ENCODE data around the gene FAM120B. TPM values are rescaled to one million over a fixed set of nuclear protein-coding genes. Genes with fewer than 3 reads are reported as not detected.
"Not testable (repeated sequence)": the region's sequence is repeated elsewhere in the genome, so short reads cannot be mapped to it uniquely, and the experiment has no call there.

FAM120B gene
- polyA plus RNA-seq, 3 donors: 6.6 to 11.1 (median 10.1) TPM

DNA sequence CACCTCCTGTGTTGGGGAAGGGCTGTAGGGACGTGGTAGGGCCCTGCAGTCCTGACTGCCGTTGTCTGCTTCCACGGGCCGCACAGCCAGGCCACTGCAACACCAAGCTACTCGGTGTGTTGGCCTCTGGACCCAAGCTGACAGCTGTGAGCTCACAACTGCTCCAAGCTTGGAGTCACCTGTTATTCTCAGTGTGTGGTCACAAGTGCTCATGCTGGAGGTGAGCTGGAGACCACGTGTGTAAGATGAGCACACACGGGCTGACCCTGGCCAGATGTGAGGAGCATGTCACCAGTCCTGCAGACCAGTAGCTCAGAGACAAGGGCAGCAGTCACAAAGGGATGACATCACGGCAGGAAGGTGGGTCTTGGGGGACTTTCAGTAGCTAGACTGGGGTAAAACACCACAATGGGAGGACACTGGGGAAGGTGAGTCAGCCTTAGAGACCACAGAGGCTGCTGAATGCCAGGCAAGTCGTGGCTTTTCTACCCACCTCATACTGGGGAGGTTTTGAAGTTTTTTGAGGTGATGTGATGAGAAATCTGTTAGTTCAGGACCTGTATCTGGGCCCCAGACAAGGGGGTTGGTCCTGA lies 87.3 kb downstream of the FAM120B start:
- WGBS, 3 donors: 96 to 97% (median 97%) methylated on average over 9 of the region's 9 CpGs
- H3K27ac ChIP-seq (ENCODE audit: low read depth, low read length): no peak overlapping the region

DNA sequence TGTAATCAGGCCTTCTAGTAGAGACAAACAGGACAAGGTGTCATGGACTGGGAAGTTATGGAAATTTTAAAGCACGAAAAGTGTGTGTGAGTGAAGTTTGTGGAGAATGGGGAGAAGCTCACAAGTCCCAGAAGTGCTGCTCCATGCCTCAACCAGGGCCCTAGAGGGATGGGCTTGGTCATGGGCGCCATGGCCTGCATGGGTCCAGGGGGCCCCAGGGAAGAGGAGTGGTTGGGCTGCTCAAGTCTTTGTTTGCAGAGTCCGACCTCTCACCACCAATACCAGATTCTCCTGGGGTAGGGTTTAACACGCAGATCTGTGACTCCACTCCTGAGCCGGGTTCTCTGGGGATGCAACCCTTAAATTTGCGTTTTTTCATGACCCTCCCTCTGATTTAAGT lies 88.4 kb downstream of the FAM120B start:
- no peak overlapping the region for H3K27ac ChIP-seq (ENCODE audit: low read depth, low read length)
- WGBS, 3 donors: 97 to 98% (median 98%) methylated on average over 6 of the region's 6 CpGs

GRCh38 chr6:170398743-170399369 lies 92.3 kb downstream of the FAM120B start:
- WGBS, 3 donors: 91 to 95% (median 93%) methylated on average over 1 of the region's 1 CpG
- H3K27ac ChIP-seq (ENCODE audit: low read depth, low read length): not testable (repeated sequence)

DNA sequence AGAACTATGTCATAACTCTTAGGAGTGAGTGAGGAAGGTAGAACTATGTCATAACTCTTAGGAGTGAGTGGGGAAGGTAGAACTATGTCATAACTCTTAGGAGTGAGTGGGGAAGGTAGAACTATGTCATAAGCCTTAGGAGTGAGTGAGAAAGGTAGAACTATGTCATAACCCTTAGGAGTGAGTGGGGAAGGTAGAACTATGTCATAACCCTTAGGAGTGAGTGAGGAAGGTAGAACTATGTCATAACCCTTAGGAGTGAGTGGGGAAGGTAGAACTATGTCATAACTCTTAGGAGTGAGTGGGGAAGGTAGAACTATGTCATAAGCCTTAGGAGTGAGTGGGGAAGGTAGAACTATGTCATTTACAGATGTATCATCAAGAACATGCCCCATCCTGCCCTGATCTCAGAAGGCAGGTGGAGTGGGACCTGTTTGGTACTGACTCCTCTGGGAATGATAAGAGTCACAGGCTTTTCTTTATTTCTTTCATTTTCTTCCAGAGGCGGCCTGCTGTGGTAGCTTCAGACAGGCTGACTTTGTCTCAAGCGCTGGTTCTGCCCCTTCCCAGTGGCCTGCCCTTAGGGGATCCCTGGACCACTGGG lies 93.5 kb downstream of the FAM120B start:
- 43 to 64% (median 50%) methylated on average over 2 of the region's 2 CpGs for WGBS, 3 donors
- H3K27ac ChIP-seq (ENCODE audit: low read depth, low read length): not testable (repeated sequence)

DNA sequence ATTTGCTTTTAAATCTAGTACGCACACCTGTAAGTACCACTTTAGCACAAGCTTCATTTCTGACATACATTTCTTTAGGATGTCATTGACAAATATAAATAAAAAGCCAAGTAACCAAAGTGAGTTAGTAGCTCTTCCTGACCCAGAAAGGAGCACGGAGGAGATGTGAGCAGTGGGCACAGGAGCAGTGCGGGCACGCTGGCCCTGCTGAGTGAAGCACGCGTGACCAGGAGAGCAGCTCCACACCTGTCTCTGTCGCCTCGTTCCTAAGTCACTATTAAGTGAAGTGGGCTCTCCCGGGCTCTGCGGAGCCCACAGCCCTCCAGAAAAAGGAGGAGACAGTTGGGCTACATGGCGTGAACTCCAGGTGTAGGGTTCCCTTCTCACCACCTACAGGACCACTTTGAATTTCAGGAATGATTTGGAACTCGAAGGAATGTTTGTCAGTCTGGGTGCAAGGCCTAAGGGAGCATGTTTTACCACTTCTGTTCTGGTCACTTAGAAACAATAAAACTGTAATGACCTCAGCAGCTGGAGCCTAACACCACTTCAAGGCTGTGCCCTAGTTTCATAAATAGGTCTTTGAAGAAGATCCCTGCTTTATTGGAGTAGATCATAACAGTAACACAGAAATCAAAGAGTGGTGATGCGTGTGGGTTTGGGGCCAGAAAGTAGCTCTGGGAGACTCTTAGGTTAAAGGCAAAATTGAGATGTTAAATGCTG lies 95.9 kb downstream of the FAM120B start:
- 80 to 88% (median 87%) methylated on average over 13 of the region's 13 CpGs for WGBS, 3 donors
- H3K27ac ChIP-seq (ENCODE audit: low read depth, low read length): no peak overlapping the region

DNA sequence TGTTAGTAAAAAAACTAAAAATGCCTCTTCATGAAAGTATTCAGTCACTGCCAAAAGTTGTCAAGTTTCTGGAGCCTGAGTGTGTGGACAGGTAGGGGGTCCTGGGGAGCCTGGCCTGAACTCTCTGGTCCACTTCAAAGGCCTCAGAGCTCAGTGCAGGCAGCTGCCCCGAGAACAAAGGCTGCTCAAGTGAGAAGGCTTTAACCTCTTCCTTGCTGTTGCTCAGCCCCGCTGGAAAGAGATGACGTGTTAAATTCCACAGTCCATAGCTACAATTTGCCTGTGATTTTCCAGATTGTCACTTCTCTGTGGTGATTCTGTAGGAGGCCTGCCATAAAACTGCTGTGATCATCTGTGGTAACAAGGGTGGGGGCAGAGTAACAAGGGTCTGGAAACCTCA lies 96.9 kb downstream of the FAM120B start:
- H3K27ac ChIP-seq (ENCODE audit: low read depth, low read length): no peak overlapping the region
- 72 to 88% (median 84%) methylated on average over 3 of the region's 3 CpGs for WGBS, 3 donors

DNA sequence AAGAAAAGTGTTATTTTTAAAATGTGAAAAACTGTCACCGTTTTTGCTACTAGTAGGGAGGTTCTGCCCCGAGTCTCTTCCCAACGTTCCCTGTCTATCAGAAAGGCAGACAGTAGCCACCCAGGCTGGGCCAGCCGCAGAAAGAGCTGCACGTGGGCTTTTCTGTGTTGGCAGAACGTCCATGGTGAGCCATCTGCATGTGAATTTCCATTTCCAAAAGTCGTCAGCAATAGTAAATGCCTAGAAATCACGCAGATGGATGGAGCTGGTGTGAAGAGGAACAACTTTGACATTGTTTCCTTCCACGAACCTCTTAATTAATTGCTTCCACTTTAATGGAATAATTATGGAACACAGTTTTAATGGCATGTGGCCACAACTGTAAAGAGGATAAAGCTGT lies 97.5 kb downstream of the FAM120B start:
- H3K27ac ChIP-seq (ENCODE audit: low read depth, low read length): no peak overlapping the region
- WGBS, 3 donors: 72 to 75% (median 72%) methylated on average over 9 of the region's 9 CpGs

DNA sequence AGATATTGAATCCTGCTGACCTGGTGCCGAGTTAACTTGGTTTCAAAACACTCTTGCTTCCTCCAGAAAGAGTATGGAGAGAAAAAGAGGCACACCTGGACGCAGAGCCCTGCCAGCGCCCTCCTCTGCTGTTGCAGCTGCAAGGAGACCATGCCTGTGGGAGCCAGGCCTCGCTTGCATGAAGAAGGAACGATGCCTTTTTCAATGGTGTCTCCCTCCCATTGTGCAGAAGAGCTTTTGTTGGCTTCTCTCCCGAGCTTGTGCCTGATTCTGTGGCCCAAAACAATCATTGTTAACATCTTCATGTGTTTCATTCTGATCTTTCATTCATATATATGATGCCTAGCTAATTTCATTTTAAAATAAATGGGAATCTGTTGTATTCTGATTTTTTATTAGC lies 98.1 kb downstream of the FAM120B start:
- no peak overlapping the region for H3K27ac ChIP-seq (ENCODE audit: low read depth, low read length)
- WGBS, 3 donors: 82 to 91% (median 89%) methylated on average over 6 of the region's 6 CpGs

- H3K27ac ChIP-seq (ENCODE audit: low read depth, low read length): no peak overlapping the region
- WGBS, 3 donors: 77 to 87% (median 80%) methylated on average over 8 of the region's 8 CpGs
These were observed 98.9 kb downstream of the FAM120B start for GRCh38 chr6:170405311-170405975.

DNA sequence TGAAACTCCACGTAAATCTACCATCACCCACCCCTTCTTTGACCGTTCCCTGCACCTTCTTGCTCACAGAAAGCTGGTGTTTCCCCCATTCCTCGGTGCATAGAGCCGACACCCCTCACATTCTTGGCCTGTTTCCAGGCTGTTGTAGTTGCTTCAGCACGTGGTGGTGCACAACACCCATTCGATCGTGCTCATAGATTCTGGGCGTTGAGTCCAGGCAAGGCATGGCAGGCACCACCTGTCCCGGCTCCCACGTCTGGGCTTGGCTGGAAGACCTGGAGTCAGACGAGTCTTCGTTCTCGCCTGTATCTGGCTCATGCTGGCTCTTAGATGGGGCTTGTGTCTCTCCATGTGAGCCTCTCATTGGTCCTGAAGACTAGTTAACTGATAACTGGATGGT lies 100.6 kb downstream of the FAM120B start:
- WGBS, 3 donors: 59 to 92% (median 89%) methylated on average over 13 of the region's 13 CpGs
- H3K27ac ChIP-seq (ENCODE audit: low read depth, low read length): no peak overlapping the region

DNA sequence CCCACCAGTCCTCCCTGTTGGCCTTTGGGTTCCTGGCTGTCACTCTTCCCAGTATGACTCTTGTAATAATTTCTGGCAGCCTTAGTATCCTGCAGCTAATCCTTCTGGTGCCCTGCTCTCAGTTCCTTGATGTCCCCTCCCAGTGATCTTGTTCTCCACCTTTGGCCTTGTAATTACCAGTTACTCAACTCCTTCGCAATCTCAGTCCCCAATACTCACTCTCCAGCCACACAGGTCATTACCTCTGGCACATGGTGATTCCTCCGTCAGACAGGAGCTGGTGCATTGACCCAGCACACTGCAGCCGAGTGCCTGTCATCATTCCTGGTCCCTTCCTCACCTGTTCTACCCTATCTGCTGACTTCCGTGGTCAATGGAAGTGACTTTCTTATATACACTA lies 101.4 kb downstream of the FAM120B start:
- WGBS, 3 donors: 88 to 91% (median 91%) methylated on average over 4 of the region's 4 CpGs
- no peak overlapping the region for H3K27ac ChIP-seq (ENCODE audit: low read depth, low read length)

DNA sequence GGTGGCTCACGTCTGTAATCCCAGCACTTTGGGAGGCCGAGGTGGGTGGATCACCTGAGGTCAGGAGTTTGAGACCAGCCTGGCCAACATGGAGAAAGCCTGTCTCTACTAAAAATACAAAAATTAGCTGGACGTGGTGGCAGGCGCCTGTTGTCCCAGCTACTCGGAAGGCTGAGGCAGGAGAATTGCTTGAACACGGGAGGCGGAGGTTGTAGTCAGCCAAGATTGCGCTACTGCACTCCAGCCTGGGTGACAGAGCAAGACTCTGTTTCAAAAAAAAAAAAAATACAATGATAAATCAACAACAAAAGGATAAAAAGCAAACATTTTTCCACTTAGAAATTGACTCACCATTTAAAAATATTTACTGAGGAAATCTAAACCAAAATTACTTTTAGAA lies 103.2 kb downstream of the FAM120B start:
- not testable (repeated sequence) for H3K27ac ChIP-seq (ENCODE audit: low read depth, low read length)
- WGBS, 3 donors: 90 to 94% (median 92%) methylated on average over 8 of the region's 8 CpGs

DNA sequence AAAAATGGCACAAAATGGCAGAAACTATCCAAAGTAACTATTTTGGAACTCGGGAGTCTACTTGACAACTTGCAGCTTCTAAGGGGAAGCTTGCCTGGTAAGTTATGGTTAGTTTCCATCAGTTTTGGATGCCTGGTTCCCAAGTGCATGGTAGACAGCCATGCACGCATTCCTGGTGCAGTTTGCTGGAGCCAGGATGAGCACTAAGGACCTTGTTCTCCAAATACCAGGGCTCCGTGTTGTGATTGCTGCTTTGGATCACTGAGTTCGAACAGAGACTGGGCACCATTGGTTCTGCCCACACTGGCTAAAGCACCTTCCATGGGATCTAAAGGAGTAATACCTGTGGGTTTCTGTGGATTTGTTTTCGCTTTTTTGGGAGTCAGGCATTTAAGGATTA lies 103.7 kb downstream of the FAM120B start:
- H3K27ac ChIP-seq (ENCODE audit: low read depth, low read length): no peak overlapping the region

GRCh38 chr6:170415318-170415717 lies 108.8 kb downstream of the FAM120B start:
- 76 to 95% (median 93%) methylated on average over 4 of the region's 4 CpGs for WGBS, 3 donors
- H3K27ac ChIP-seq (ENCODE audit: low read depth, low read length): no peak overlapping the region

More for the DNA sequence above, 103.7 kb downstream of the FAM120B start:
- 93 to 96% (median 94%) methylated on average over 5 of the region's 5 CpGs for WGBS, 3 donors

DNA sequence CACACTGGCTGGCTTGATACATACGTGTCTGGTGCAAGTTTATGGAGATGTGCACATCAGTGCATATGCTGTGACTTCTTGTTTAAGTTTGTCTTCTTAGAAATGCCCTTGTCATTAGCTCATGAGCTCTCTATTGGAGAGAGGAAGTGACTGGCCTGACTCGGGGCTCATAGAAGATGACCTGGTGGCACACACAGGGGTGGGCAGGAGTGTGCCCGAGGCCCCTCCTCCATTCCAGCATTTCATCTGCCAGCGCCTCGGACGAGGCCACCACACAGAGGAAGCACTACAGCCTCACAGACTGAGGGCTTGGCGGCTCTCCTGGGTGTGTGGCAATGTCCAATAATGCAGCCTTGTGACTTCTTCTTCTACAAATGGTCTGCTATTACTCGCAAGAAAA lies 109.7 kb downstream of the FAM120B start:
- 60 to 72% (median 69%) methylated on average over 8 of the region's 8 CpGs for WGBS, 3 donors
- H3K27ac ChIP-seq (ENCODE audit: low read depth, low read length): no peak overlapping the region

- H3K27ac ChIP-seq (ENCODE audit: low read depth, low read length): no peak overlapping the region
- 87 to 93% (median 89%) methylated on average over 10 of the region's 10 CpGs for WGBS, 3 donors
These were observed 110.5 kb downstream of the FAM120B start for GRCh38 chr6:170416959-170417606.

DNA sequence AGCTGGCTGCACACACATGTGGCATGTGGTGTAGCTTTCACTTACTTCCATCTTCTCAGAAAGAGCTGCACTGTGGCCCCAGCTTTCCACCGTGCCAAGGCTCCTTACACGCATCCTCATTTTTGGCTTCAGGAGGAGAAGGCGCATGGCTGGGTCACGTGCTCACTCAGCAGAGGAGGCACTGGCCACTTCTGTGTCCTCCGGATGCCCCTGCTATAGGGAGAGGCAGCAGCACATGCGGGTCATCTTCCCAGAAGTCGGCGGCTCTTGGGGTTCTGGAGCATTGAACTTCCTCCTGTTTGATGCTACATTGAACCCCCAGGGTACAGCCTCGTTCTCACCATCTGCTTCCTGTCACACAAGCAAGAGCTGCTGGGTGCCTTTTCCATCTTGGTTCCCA lies 111.3 kb downstream of the FAM120B start:
- whole genome bisulfite sequencing, 3 donors: 82 to 92% (median 85%) methylated on average over 9 of the region's 9 CpGs
- H3K27ac ChIP-seq (ENCODE audit: low read depth, low read length): no peak overlapping the region

GRCh38 chr6:170420283-170420682 lies 113.7 kb downstream of the FAM120B start:
- 60 to 79% (median 65%) methylated on average over 7 of the region's 7 CpGs for WGBS, 3 donors
- H3K27ac ChIP-seq (ENCODE audit: low read depth, low read length): no peak overlapping the region

Measured in adipose tissue (tissue), 3 donors.